Measurements from ENCODE around the gene SPDYC.

GRCh38 chr11:65204646-65205601 is 34.9 kb downstream of the SPDYC start:
- peak; percentile 72 for TF ChIP-seq CTCF (IDR thresholded peaks at IDR 0.05; ENCODE audit: insufficient read depth, low read length, poor library complexity, severe bottlenecking)
- no peak for TF ChIP-seq EZH2phosphoT487 (conservative IDR thresholded peaks at IDR 0.05; ENCODE audit: low read length)
